ENCODE measurements around the gene ADAMTS9. TPM values are rescaled to one million over a fixed set of nuclear protein-coding genes. Genes with fewer than 3 reads are reported as not detected.

The ADAMTS9 gene, protein sequence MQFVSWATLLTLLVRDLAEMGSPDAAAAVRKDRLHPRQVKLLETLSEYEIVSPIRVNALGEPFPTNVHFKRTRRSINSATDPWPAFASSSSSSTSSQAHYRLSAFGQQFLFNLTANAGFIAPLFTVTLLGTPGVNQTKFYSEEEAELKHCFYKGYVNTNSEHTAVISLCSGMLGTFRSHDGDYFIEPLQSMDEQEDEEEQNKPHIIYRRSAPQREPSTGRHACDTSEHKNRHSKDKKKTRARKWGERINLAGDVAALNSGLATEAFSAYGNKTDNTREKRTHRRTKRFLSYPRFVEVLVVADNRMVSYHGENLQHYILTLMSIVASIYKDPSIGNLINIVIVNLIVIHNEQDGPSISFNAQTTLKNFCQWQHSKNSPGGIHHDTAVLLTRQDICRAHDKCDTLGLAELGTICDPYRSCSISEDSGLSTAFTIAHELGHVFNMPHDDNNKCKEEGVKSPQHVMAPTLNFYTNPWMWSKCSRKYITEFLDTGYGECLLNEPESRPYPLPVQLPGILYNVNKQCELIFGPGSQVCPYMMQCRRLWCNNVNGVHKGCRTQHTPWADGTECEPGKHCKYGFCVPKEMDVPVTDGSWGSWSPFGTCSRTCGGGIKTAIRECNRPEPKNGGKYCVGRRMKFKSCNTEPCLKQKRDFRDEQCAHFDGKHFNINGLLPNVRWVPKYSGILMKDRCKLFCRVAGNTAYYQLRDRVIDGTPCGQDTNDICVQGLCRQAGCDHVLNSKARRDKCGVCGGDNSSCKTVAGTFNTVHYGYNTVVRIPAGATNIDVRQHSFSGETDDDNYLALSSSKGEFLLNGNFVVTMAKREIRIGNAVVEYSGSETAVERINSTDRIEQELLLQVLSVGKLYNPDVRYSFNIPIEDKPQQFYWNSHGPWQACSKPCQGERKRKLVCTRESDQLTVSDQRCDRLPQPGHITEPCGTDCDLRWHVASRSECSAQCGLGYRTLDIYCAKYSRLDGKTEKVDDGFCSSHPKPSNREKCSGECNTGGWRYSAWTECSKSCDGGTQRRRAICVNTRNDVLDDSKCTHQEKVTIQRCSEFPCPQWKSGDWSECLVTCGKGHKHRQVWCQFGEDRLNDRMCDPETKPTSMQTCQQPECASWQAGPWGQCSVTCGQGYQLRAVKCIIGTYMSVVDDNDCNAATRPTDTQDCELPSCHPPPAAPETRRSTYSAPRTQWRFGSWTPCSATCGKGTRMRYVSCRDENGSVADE (N-terminal part only)
- polyA plus RNA-seq = 0.32 and 1.2 TPM in 2 replicates
- polyA minus RNA-seq = 1.5 and 3.2 TPM in 2 replicates

DNA sequence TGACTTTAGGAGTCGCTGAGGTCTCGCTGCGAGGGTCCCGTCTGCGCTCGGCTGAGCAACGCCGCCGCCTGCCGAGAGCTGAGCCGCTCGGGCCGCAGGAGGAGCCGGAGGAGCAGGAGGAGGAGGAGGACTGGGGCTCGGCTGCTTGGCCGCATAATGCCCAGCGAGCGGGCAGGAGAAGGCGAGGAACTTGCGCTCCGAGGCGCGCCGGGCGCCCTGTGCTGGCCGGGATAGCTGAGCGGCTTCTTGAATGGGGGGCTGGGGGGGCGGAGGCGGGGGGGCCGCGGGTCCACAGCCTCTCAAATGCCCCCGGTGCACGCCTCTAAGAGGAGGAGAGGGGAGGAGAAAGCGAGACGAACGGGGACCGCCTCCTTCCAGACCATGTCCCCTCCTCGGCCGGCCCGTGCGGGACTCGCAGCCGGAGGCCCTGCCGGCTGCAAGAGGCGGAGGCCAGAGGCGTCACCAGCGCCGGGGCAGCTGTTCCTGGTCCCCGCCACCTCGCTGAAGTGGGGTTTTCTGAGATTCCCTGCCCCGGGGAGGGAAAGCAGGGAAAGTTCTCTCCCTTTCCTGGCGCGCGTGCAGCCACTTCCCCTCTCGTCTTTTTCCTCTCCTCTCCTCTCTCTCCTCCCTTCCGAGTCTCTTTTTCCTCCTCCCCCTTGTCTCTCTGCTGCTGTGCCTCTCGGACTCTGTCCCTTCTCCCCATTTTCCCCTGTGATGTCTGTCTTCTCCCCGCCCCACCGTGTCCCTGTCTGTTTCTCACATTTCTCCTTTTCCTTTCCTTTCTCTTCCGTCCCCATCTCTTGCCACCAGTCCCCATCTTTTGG lies at the start of gene ADAMTS9:
ADAMTS9 (minus strand) TSS at position 220 of the 824 bp plus-strand sequence. CDS start 343 bp downstream, outside the sequence.
- peak within 1 kb of the TSS; percentile 64 for H3K4me2 ChIP-seq (ENCODE audit: low read length)
- H3K9ac ChIP-seq (ENCODE audit: low read length) = peak within 1 kb of the TSS; percentile 28
- no peaks in the 10 kb centered on the region for H3K9me3 ChIP-seq (ENCODE audit: low read length)
- peaks cover 6% of the 10 kb centered on the region for H3F3A ChIP-seq (ENCODE audit: insufficient read depth, low read length, poor library complexity, severe bottlenecking)
- H2AFZ ChIP-seq (ENCODE audit: low read depth, low read length) = no peak within 1 kb of the TSS
- H3K27me3 ChIP-seq (ENCODE audit: insufficient read depth, low read depth, low read length) = peaks cover 59% of the 10 kb centered on the region
- no peaks in the 10 kb centered on the region for H4K20me1 ChIP-seq (ENCODE audit: insufficient read depth)
- H3K27ac ChIP-seq (ENCODE audit: low read length) = no peak within 1 kb of the TSS
- no peaks in the 10 kb centered on the region for H3K79me2 ChIP-seq (replicated peaks; ENCODE audit: insufficient read depth, low read length)
- peak within 1 kb of the TSS; percentile 72 for H3K4me3 ChIP-seq (ENCODE audit: low read length)
- H3K36me3 ChIP-seq (ENCODE audit: insufficient read depth, low read length) = no peaks in the 10 kb centered on the region
- TF ChIP-seq RAD21 (conservative IDR thresholded peaks at IDR 0.05) = peak; percentile 4
- no peak for TF ChIP-seq TAF1 (IDR thresholded peaks at IDR 0.05; ENCODE audit: low read depth)
- no peak for TF ChIP-seq EZH2 (IDR thresholded peaks at IDR 0.05; ENCODE audit: borderline replicate concordance, insufficient read depth, low read length, poor library complexity, severe bottlenecking)
- no peak for TF ChIP-seq EP300 (conservative IDR thresholded peaks at IDR 0.05; ENCODE audit: poor library complexity, severe bottlenecking)
- H3K9me2 ChIP-seq (ENCODE audit: insufficient read depth, low read length) = no peaks in the 10 kb centered on the region

DNA sequence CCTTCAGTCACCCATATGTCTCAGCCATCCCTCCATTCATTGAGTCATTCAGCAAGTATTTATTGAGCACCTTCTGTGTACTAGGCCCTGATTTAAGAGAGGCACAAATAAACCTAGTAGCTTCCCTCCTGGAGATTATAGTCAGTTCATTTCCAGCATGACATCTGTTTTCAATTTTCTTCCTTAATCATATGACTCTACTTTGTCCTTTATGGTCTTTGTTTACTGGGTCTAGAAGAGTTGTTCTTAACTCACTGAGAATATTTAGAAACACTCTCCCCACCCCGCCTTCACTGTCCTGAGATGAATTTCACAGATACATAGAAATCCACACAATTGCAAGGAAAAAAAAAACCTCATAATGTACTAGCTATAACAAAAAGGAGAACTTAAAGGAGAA lies 44.8 kb upstream of the ADAMTS9 start:
- no peaks in the 10 kb centered on the region for H3F3A ChIP-seq (ENCODE audit: insufficient read depth, low read length, poor library complexity, severe bottlenecking)
- no peak overlapping the region for H2AFZ ChIP-seq (ENCODE audit: low read depth, low read length)
- H3K4me3 ChIP-seq (ENCODE audit: low read length) = no peak overlapping the region
- no peak overlapping the region for H3K4me2 ChIP-seq (ENCODE audit: low read length)
- no peaks in the 10 kb centered on the region for H3K9me3 ChIP-seq (ENCODE audit: low read length)
- no peaks in the 10 kb centered on the region for H3K79me2 ChIP-seq (replicated peaks; ENCODE audit: insufficient read depth, low read length)
- no peak for TF ChIP-seq MXI1 (conservative IDR thresholded peaks at IDR 0.05; ENCODE audit: poor library complexity, severe bottlenecking)
- no peak for TF ChIP-seq EZH2 (IDR thresholded peaks at IDR 0.05; ENCODE audit: borderline replicate concordance, insufficient read depth, low read length, poor library complexity, severe bottlenecking)
- TF ChIP-seq, protein P1, sequence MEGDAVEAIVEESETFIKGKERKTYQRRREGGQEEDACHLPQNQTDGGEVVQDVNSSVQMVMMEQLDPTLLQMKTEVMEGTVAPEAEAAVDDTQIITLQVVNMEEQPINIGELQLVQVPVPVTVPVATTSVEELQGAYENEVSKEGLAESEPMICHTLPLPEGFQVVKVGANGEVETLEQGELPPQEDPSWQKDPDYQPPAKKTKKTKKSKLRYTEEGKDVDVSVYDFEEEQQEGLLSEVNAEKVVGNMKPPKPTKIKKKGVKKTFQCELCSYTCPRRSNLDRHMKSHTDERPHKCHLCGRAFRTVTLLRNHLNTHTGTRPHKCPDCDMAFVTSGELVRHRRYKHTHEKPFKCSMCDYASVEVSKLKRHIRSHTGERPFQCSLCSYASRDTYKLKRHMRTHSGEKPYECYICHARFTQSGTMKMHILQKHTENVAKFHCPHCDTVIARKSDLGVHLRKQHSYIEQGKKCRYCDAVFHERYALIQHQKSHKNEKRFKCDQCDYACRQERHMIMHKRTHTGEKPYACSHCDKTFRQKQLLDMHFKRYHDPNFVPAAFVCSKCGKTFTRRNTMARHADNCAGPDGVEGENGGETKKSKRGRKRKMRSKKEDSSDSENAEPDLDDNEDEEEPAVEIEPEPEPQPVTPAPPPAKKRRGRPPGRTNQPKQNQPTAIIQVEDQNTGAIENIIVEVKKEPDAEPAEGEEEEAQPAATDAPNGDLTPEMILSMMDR (IDR thresholded peaks at IDR 0.05; ENCODE audit: poor library complexity, severe bottlenecking) = no peak
- no peak for TF ChIP-seq EP300 (conservative IDR thresholded peaks at IDR 0.05; ENCODE audit: poor library complexity, severe bottlenecking)
- no peak for TF ChIP-seq TAF1 (IDR thresholded peaks at IDR 0.05; ENCODE audit: low read depth)
- TF ChIP-seq, protein P2, sequence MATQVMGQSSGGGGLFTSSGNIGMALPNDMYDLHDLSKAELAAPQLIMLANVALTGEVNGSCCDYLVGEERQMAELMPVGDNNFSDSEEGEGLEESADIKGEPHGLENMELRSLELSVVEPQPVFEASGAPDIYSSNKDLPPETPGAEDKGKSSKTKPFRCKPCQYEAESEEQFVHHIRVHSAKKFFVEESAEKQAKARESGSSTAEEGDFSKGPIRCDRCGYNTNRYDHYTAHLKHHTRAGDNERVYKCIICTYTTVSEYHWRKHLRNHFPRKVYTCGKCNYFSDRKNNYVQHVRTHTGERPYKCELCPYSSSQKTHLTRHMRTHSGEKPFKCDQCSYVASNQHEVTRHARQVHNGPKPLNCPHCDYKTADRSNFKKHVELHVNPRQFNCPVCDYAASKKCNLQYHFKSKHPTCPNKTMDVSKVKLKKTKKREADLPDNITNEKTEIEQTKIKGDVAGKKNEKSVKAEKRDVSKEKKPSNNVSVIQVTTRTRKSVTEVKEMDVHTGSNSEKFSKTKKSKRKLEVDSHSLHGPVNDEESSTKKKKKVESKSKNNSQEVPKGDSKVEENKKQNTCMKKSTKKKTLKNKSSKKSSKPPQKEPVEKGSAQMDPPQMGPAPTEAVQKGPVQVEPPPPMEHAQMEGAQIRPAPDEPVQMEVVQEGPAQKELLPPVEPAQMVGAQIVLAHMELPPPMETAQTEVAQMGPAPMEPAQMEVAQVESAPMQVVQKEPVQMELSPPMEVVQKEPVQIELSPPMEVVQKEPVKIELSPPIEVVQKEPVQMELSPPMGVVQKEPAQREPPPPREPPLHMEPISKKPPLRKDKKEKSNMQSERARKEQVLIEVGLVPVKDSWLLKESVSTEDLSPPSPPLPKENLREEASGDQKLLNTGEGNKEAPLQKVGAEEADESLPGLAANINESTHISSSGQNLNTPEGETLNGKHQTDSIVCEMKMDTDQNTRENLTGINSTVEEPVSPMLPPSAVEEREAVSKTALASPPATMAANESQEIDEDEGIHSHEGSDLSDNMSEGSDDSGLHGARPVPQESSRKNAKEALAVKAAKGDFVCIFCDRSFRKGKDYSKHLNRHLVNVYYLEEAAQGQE (IDR thresholded peaks at IDR 0.05; ENCODE audit: borderline replicate concordance) = no peak
- TF ChIP-seq POLR2AphosphoS5 (IDR thresholded peaks at IDR 0.05) = no peak
- TF ChIP-seq SMC3 (conservative IDR thresholded peaks at IDR 0.05; ENCODE audit: poor library complexity) = no peak
- TF ChIP-seq RAD21 (conservative IDR thresholded peaks at IDR 0.05) = no peak
- H4K20me1 ChIP-seq (ENCODE audit: insufficient read depth) = no peaks in the 10 kb centered on the region
- no peak overlapping the region for H3K27ac ChIP-seq (ENCODE audit: low read length)
- H3K9me2 ChIP-seq (ENCODE audit: insufficient read depth, low read length) = no peaks in the 10 kb centered on the region
- no peak overlapping the region for H3K9ac ChIP-seq (ENCODE audit: low read length)
- H3K36me3 ChIP-seq (ENCODE audit: insufficient read depth, low read length) = no peaks in the 10 kb centered on the region
- H3K27me3 ChIP-seq (ENCODE audit: insufficient read depth, low read depth, low read length) = no peaks in the 10 kb centered on the region
